Esophagus squamous epithelium (tissue), 4 donors: Measurements from ENCODE around the gene FGF4.

Experiments used
- POLR2A ChIP-seq, 4 donors: fragments of 450-650 bp; IDR thresholded peaks; one replicate each; pipeline ENCODE4 v1.6.1; 2017; ENCODE audit warnings: antibody characterized with exemption in 4 of 4, mild to moderate bottlenecking in 4 of 4, moderate library complexity in 3 of 4
- TF ChIP-seq, protein P1 (sequence below), 6 experiments: fragments of 450-650 bp in 4 of 6; fragments of 200-600 bp in 2 of 6; sonication (generic) in 2 of 6; IDR thresholded peaks; one replicate each; pipeline ENCODE4 v1.5.1; 2016 to 2019; ENCODE audit warnings: antibody characterized with exemption in 6 of 6, mild to moderate bottlenecking in 4 of 6, moderate library complexity in 4 of 6

DNA sequence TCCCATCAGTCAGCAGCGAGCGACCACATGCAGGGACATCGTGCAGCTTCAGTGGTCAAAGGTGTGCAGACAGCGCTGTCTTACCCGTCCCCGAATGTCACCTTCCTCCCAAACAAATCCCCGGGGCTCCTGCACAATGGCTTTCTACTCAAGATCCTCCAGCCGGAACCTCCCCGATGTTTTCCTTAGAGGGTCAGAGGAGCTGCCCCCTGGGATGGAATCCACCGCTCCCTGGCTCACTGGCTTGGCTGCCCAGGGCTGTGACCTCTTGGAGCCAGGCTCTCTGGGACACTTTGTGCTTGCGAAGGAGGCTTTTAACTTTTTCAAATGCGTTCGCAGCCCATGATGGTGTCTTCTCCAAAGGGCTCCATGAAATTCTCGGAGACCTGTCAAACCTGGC lies 54.0 kb downstream of the FGF4 start:
- TF ChIP-seq, protein P1, sequence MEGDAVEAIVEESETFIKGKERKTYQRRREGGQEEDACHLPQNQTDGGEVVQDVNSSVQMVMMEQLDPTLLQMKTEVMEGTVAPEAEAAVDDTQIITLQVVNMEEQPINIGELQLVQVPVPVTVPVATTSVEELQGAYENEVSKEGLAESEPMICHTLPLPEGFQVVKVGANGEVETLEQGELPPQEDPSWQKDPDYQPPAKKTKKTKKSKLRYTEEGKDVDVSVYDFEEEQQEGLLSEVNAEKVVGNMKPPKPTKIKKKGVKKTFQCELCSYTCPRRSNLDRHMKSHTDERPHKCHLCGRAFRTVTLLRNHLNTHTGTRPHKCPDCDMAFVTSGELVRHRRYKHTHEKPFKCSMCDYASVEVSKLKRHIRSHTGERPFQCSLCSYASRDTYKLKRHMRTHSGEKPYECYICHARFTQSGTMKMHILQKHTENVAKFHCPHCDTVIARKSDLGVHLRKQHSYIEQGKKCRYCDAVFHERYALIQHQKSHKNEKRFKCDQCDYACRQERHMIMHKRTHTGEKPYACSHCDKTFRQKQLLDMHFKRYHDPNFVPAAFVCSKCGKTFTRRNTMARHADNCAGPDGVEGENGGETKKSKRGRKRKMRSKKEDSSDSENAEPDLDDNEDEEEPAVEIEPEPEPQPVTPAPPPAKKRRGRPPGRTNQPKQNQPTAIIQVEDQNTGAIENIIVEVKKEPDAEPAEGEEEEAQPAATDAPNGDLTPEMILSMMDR (IDR thresholded peaks at IDR 0.05), result no peak
- TF ChIP-seq POLR2A (IDR thresholded peaks at IDR 0.05), result no peak
